ENCODE data around the gene TMEM17.

Gene TMEM17

DNA sequence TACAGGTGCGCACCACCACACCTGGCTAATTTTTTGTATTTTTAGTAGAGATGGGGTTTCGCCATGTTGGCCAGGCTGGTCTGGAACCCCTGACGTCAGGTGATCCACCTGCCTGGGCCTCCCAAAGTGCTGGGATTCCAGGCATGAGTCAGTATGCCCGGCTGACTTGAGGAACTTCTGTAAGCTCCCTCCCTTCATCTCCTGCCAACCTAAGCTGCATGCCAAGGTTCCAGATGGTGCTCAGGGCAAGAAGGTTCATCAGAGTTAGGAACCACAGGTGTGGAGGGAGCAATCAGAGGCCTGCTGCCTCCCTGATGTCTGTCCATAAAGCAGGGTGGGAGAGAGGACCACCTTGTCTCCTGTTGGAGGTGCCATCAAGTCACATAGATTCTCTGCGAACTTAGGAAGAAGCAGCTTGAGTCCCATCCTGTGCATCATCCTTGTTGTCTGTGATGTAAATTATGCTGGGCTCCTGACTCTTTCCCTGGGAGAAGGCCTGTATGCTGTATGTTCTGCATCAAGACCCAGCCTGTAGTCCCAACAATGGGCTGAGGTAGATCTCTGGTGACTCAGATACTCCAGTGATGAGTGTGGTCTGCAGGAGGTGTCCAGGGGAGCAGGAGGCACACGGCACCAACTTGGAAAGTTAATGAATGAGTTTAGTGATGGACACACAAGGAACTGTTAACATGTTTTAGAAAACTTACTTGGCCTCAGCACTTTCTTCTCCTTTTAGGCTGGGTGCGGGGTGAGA is 53.1 kb downstream of the TMEM17 start:
- FAIRE-seq = no peak
- TF ChIP-seq POLR2A (IDR thresholded peaks at IDR 0.05; ENCODE audit: low read depth, low read length) (no peak), PAX5 (IDR thresholded peaks at IDR 0.05; ENCODE audit: insufficient read depth, low read length, severe bottlenecking) (no peak), SPI1 (IDR thresholded peaks at IDR 0.05; ENCODE audit: low read depth, low read length) (no peak), TAF1 (IDR thresholded peaks at IDR 0.05; ENCODE audit: low read depth, low read length) (no peak), POU2F2 (IDR thresholded peaks at IDR 0.05; ENCODE audit: low read depth, low read length) (no peak), POLR2AphosphoS5 (IDR thresholded peaks at IDR 0.05; ENCODE audit: low read depth, low read length) (no peak)

DNA sequence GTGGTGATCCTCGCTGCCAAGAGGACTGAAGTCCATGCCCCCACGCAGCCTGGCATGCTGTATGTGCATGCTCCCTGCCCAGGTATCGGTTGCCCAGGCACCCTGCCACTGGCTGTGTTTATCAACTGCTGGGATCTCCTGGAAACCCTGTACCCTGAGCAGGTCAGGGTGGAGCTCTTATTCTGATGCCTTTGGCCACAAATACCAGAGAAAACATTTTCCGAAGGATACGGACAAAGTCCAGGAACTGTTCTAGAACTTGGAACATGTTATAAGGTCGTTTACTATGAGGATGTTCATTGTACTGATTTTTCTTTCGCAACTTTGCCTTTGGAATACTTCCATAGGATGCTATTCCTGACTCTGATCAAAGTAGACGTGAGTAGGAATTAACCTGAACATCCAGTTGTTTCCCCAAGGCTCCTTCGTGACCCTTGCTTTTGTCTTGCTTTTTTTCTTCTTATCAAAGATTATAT is 55.2 kb downstream of the TMEM17 start:
- no peak for FAIRE-seq
- TF ChIP-seq POLR2AphosphoS5 (IDR thresholded peaks at IDR 0.05; ENCODE audit: low read depth, low read length) = no peak
- TF ChIP-seq SPI1 (IDR thresholded peaks at IDR 0.05; ENCODE audit: low read depth, low read length) = no peak
- no peak for TF ChIP-seq PAX5 (IDR thresholded peaks at IDR 0.05; ENCODE audit: insufficient read depth, low read length, severe bottlenecking)
- no peak for TF ChIP-seq POLR2A (IDR thresholded peaks at IDR 0.05; ENCODE audit: low read depth, low read length)
- TF ChIP-seq TAF1 (IDR thresholded peaks at IDR 0.05; ENCODE audit: low read depth, low read length) = no peak
- no peak for TF ChIP-seq POU2F2 (IDR thresholded peaks at IDR 0.05; ENCODE audit: low read depth, low read length)
- no peak for DNase-seq (ENCODE audit: insufficient read length, low spot score)

More for the DNA sequence above, 53.1 kb downstream of the TMEM17 start:
- DNase-seq (ENCODE audit: insufficient read length, low spot score) = no peak
